A549 treated with AZD9567 at 1 μM for 4 hours (cell line): ENCODE data around the gene SPP1. TPM values are rescaled to one million over a fixed set of nuclear protein-coding genes. Genes with fewer than 3 reads are reported as not detected.

ENCODE experiments used
- total RNA-seq: library from RNA; stranded (reverse); fragments of 200-300 nt; extraction: Qiagen RNA extraction; gene quantifications from 5 replicates; pipeline ENCODE4 v1.2.3, GENCODE V29; 2022; ENCODE audit not compliant: insufficient read depth

Gene SPP1
- total RNA-seq: 143 to 228 TPM (median 158 TPM) in 5 replicates

DNA sequence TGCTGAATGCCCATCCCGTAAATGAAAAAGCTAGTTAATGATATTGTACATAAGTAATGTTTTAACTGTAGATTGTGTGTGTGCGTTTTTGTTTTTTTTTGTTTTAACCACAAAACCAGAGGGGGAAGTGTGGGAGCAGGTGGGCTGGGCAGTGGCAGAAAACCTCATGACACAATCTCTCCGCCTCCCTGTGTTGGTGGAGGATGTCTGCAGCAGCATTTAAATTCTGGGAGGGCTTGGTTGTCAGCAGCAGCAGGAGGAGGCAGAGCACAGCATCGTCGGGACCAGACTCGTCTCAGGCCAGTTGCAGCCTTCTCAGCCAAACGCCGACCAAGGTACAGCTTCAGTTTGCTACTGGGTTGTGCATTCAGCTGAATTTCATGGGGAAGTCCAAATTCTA is at the start of gene SPP1:
SPP1 (plus strand) TSS at position 249 of the 400 bp plus-strand sequence. CDS start 1,182 bp downstream, outside the sequence.

DNA sequence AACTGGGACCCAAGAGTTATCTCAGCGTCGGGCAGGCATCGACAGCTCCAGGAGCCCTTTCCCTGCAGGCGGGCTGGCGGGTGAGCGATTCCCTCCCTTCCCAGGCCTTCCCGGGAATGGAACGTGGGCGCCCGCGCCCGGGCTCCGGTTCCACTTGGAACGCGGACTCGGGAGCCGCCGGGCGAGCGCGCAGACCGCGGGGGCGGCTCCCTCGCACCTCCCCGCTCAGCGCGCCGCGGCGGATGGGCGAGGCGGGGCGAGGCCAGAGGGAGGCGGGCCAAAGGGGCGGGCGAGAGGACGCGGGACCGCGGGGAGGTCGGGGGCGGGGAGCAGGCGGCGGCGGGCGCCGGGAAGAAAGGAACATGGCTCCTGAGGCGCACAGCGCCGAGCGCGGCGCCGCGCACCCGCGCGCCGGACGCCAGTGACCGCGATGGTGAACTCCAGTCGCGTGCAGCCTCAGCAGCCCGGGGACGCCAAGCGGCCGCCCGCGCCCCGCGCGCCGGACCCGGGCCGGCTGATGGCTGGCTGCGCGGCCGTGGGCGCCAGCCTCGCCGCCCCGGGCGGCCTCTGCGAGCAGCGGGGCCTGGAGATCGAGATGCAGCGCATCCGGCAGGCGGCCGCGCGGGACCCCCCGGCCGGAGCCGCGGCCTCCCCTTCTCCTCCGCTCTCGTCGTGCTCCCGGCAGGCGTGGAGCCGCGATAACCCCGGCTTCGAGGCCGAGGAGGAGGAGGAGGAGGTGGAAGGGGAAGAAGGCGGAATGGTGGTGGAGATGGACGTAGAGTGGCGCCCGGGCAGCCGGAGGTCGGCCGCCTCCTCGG is 32.0 kb downstream of the SPP1 start, which contains the start of gene PKD2:
PKD2 (plus strand) TSS at position 332 of the 818 bp plus-strand sequence; CDS start at position 431, 99 bp downstream.

Other genes with a start within 250 kb of the SPP1 start
- gene IBSP, start 176.2 kb upstream of the SPP1 start, total RNA-seq: not detected in 5 replicates
- not detected in 5 replicates for gene MEPE, start 142.7 kb upstream of the SPP1 start, total RNA-seq
- 15.6 to 21.3 TPM (median 18.5 TPM) in 5 replicates for gene PKD2, start 31.9 kb downstream of the SPP1 start, total RNA-seq
- gene ABCG2, start 182.9 kb downstream of the SPP1 start, total RNA-seq: 15.7 to 20.2 TPM (median 18.4 TPM) in 5 replicates